CD4-positive, alpha-beta T cell (primary cell): Measurements from ENCODE around the gene CPEB2. TPM values are rescaled to one million over a fixed set of nuclear protein-coding genes. Genes with fewer than 3 reads are reported as not detected.

ENCODE experiments used
- ATAC-seq: fragments of 200-7000 bp; cut with Tn5 transposase; one replicate; pipeline ENCODE4 v1.10.0; 2022; ENCODE audit warnings: mild to moderate bottlenecking; ENCODE audit not compliant: poor library complexity
- CTCF ChIA-PET: fragments of 350-600 bp; sonication (Branson Sonifier 250); formaldehyde crosslinking; loops from one replicate; lab custom pipeline; 2021; ENCODE audit warnings: antibody characterized with exemption, inconsistent platforms; lab: Charles Lee
- POLR2A ChIA-PET: fragments of 350-600 bp; sonication (Branson Sonifier 250); formaldehyde crosslinking; loops from one replicate; lab custom pipeline; 2021; ENCODE audit warnings: antibody characterized with exemption, inconsistent platforms; lab: Charles Lee
- DNase-seq, 14 experiments: peaks; one replicate each; pipeline ENCODE4 v3.0.0-alpha.2; 2013 to 2020; ENCODE audit warnings: mixed read lengths in 2 of 14
- H3K27ac ChIP-seq, 2 donors: one replicate each; pipeline versions ENCODE4 v1.5.1 to v1.7.0; 2013; ENCODE audit warnings: low read length in 2 of 2, low read depth in 1 of 2, mild to moderate bottlenecking in 1 of 2
- H3K27me3 ChIP-seq, 2 experiments: 1 replicate in 1 of 2; 2 replicates in 1 of 2; pipeline versions ENCODE4 v1.6.1 to v1.7.0; 2013; ENCODE audit warnings: low read length in 2 of 2, control low read depth in 1 of 2, mild to moderate bottlenecking in 1 of 2, moderate library complexity in 1 of 2; ENCODE audit not compliant: insufficient read depth in 2 of 2, control insufficient read depth in 1 of 2
- H3K36me3 ChIP-seq: one replicate; pipeline ENCODE4 v1.6.1; 2013; ENCODE audit warnings: low read length, control low read depth; ENCODE audit not compliant: insufficient read depth
- H3K4me1 ChIP-seq: one replicate; pipeline ENCODE4 v1.6.1; 2013; ENCODE audit warnings: low read length, control low read depth; ENCODE audit not compliant: insufficient read depth
- H3K4me3 ChIP-seq: one replicate; pipeline ENCODE4 v1.5.1; 2013; ENCODE audit warnings: mild to moderate bottlenecking, low read length, moderate library complexity
- H3K9me3 ChIP-seq, 2 experiments: 1 replicate in 1 of 2; 2 replicates in 1 of 2; pipeline versions ENCODE4 v1.6.1 to v1.7.0; 2013; ENCODE audit warnings: low read length in 2 of 2, mild to moderate bottlenecking in 2 of 2, control low read depth in 1 of 2, moderate library complexity in 1 of 2; ENCODE audit not compliant: control insufficient read depth in 1 of 2, insufficient read depth in 1 of 2
- H3K27ac Mint-ChIP-seq: one replicate; pipeline ENCODE4 v1.8.0; 2020; ENCODE audit warnings: mixed read lengths
- H3K27me3 Mint-ChIP-seq: one replicate; pipeline ENCODE4 v1.8.0; 2021; ENCODE audit warnings: mixed read lengths
- H3K36me3 Mint-ChIP-seq: one replicate; pipeline ENCODE4 v1.8.0; 2021; ENCODE audit warnings: low read depth, mixed read lengths
- H3K4me1 Mint-ChIP-seq: one replicate; pipeline ENCODE4 v1.8.0; 2021; ENCODE audit warnings: low read depth, mixed read lengths
- H3K4me3 Mint-ChIP-seq: one replicate; pipeline ENCODE4 v1.8.0; 2020; ENCODE audit warnings: mild to moderate bottlenecking, mixed read lengths
- H3K9me3 Mint-ChIP-seq: one replicate; pipeline ENCODE4 v1.8.0; 2020; ENCODE audit warnings: mixed read lengths
- CTCF ChIP-seq: fragments of 200-600 bp; IDR thresholded peaks from one replicate; pipeline ENCODE4 v1.8.0; 2022; ENCODE audit warnings: antibody characterized with exemption, mild to moderate bottlenecking
- intact Hi-C, 2 experiments: fragments of 100-400 bp; cut with DNase I in 1 of 2; cut with micrococcal nuclease in 1 of 2; formaldehyde crosslinking; loops; one replicate each; pipeline versions ENCODE4 v1.15.1 to v1.9.0; 2023 to 2025; cut with DNase I, micrococcal nuclease
- total RNA-seq, 174 experiments: library from RNA in 2 of 174; stranded (reverse) in 2 of 174; gene quantifications; one replicate each; pipeline ENCODE4 v1.2.3 and lab custom pipeline; 2021 to 2026

The CPEB2 gene
- total RNA-seq, 2 experiments from 2014 or later: 26.4 to 27.0 TPM

DNA sequence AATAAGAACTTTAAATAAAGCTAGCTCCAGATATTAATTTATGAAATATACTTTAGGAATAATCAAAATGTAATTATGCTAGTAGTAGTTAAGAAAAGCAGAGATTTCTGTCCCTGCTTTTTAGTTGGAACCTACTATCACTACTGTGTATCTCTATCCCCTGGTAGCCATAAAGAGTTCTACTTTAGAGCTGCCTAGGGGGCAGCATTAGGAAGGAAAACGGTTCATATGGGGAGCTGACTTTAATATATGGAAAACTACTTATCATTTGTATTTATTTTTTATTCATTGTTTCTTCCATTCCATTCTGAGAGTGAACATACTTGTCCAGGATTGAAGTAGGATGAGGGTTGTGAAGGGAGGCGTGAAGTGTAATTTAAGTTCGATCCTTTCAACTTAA, 40.9 kb downstream of the CPEB2 start:
- Mint-ChIP-seq H3K36me3 (peaks cover 29% of the 10 kb centered on the region), H3K27me3 (no peaks in the 10 kb centered on the region), H3K4me1 (no peaks in the 10 kb centered on the region), H3K9me3 (no peaks in the 10 kb centered on the region), H3K27ac (no peak overlapping the region), H3K4me3 (no peak overlapping the region)
- H3K27ac ChIP-seq: no peak overlapping the region
- CTCF ChIA-PET: interaction anchor here (0.5 kb wide), 1 partner anchor 607 kb away, joined by 3 read pairs; no protein-coding TSS in a partner anchor
- ATAC-seq: no peak
- no peaks in the 10 kb centered on the region for H3K4me1 ChIP-seq
- H3K36me3 ChIP-seq: peaks cover 3% of the 10 kb centered on the region
- intact Hi-C loops: no loop called here
- no peaks in the 10 kb centered on the region for H3K9me3 ChIP-seq
- no peaks in the 10 kb centered on the region for H3K27me3 ChIP-seq
- DNase-seq: no peak
- POLR2A ChIA-PET: no interaction called here
- no peak overlapping the region for H3K4me3 ChIP-seq
- TF ChIP-seq CTCF: no peak

- peaks cover 25% of the 10 kb centered on the region for H3K36me3 Mint-ChIP-seq
- ATAC-seq: no peak
- TF ChIP-seq CTCF: no peak
- ChIA-PET CTCF (no interaction called here), POLR2A (no interaction called here)
- no peak for DNase-seq
- no peaks in the 10 kb centered on the region for H3K9me3 Mint-ChIP-seq
- H3K27ac Mint-ChIP-seq: no peak overlapping the region
- Histone ChIP-seq H3K27ac (no peak overlapping the region), H3K36me3 (peaks cover 3% of the 10 kb centered on the region), H3K4me3 (no peak overlapping the region), H3K9me3 (no peaks in the 10 kb centered on the region), H3K27me3 (no peaks in the 10 kb centered on the region), H3K4me1 (no peaks in the 10 kb centered on the region)
- H3K27me3 Mint-ChIP-seq: no peaks in the 10 kb centered on the region
- H3K4me3 Mint-ChIP-seq: no peak overlapping the region
- H3K4me1 Mint-ChIP-seq: no peaks in the 10 kb centered on the region
- intact Hi-C loops: no loop called here
These were observed 41.6 kb downstream of the CPEB2 start for GRCh38 chr4:15043922-15044321.

- CTCF ChIA-PET: no interaction called here
- Mint-ChIP-seq H3K4me1 (peaks cover 4% of the 10 kb centered on the region), H3K4me3 (no peak overlapping the region), H3K36me3 (peaks cover 32% of the 10 kb centered on the region), H3K27ac (no peak overlapping the region), H3K9me3 (no peaks in the 10 kb centered on the region), H3K27me3 (no peaks in the 10 kb centered on the region)
- TF ChIP-seq CTCF: no peak
- H3K27ac ChIP-seq: no peak overlapping the region
- ATAC-seq (no peak), DNase-seq (no peak)
- POLR2A ChIA-PET: interaction anchor here (0.6 kb wide), 1 partner anchor 47 kb away, joined by 4 read pairs; no protein-coding TSS in a partner anchor
- no peaks in the 10 kb centered on the region for H3K4me1 ChIP-seq
- no peaks in the 10 kb centered on the region for H3K9me3 ChIP-seq
- H3K36me3 ChIP-seq: peaks cover 52% of the 10 kb centered on the region
- H3K27me3 ChIP-seq: no peaks in the 10 kb centered on the region
- intact Hi-C loops: no loop called here
- H3K4me3 ChIP-seq: no peak overlapping the region
These were observed 52.3 kb downstream of the CPEB2 start for GRCh38 chr4:15054541-15054940.
